Gastrocnemius medialis (tissue), 4 donors: Measurements from ENCODE around the gene DLEC1.

ENCODE experiments used
- CTCF ChIP-seq, 5 experiments: fragments of 450-650 bp in 3 of 5; fragments of 200-600 bp in 2 of 5; sonication (generic) in 2 of 5; IDR thresholded peaks in 4 of 5; conservative IDR thresholded peaks in 1 of 5; 1 replicate in 4 of 5; 2 replicates in 1 of 5; pipeline ENCODE4 v1.5.1; 2016 to 2019; ENCODE audit warnings: antibody characterized with exemption in 5 of 5, mild to moderate bottlenecking in 3 of 5, moderate library complexity in 3 of 5
- POLR2A ChIP-seq, 2 donors: fragments of 450-650 bp; IDR thresholded peaks; one replicate each; pipeline ENCODE4 v1.6.1; 2017; ENCODE audit warnings: antibody characterized with exemption in 2 of 2, mild to moderate bottlenecking in 2 of 2, moderate library complexity in 2 of 2

GRCh38 chr3:38046821-38047220 is 7.8 kb downstream of the DLEC1 start:
- TF ChIP-seq CTCF (IDR thresholded peaks at IDR 0.05 in 4 of 5, conservative IDR thresholded peaks at IDR 0.05 in 1 of 5), result no peak
- no peak for TF ChIP-seq POLR2A (IDR thresholded peaks at IDR 0.05)
